ENCODE data around the gene PCSK7.

Gene PCSK7

GRCh38 chr11:117181586-117182550 is 50.0 kb downstream of the PCSK7 start:
- no peak for DNase-seq (ENCODE audit: low read depth)

- peak; percentile 65 for DNase-seq (ENCODE audit: low read depth)
Observed at GRCh38 chr11:117180661-117181585, 51.0 kb downstream of the PCSK7 start.

DNA sequence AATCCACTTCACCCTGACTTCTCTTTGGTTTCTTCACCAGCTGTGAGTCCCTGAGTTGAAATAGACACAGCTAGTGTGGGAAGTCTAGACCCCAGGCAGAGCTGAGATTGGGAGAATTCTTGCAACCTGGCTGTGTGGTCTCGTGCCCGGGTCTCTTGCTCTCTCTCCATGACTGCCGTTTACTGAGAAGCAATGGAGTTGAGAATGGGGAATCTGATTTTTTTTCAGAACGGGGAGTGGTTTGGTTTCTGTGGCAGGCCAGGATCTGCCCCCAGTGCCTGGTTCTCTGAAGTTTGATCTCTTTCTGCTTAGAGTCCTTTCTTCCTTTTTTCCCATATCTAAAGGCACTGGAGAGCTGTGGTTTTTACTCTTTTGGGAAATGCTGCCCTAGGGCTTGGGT is 51.9 kb downstream of the PCSK7 start:
- DNase-seq (ENCODE audit: low read depth) = no peak

- no peak for DNase-seq (ENCODE audit: low read depth)
Observed at GRCh38 chr11:117179048-117179999, 52.5 kb downstream of the PCSK7 start.

DNA sequence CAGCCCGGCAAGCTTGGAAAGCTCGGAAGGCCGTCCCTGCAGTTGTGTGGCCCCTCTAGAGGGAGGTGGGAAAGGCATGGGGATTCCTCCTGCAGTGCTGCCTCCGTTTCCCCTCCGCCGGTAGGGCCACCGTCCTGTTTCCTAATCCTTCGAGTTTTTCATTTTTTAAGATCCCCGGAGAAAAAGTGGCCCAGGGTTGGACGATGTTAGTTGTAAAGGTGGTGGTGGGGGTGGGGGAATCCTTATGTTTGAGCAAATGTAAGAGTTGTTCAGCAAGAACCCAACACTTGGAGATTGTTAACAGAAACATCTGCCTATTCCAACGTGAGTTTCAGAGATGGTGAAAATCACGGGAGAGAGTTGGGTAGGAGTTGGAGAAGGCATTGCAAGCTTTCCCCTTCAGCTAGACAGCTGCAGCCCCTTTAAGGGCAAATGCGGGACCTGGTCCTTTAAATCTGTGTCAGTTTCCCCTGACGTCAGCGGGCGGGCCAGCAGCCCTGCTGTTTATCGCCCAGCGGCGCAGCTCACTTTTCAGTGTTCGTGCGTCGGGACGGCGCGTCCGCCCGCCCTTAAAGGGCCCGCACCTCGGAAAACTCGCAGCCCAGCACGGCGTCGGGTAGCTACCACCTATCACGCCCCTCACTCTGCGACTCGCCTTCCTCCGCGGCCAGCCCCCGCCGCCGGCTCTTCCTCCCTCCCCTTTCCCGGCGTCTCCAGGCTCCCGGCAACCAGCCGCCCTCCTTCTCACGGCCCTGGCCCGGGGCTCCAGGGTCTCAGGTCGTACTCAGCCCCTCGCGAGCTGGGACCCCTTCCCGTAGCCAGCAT is 53.5 kb downstream of the PCSK7 start, which contains the start of gene SIDT2:
Gene SIDT2 (plus strand): TSS at position 534 of the 825 bp plus-strand sequence. CDS start 521 bp downstream, outside the sequence.
- DNase-seq (ENCODE audit: low read depth) = peak; percentile 79

DNA sequence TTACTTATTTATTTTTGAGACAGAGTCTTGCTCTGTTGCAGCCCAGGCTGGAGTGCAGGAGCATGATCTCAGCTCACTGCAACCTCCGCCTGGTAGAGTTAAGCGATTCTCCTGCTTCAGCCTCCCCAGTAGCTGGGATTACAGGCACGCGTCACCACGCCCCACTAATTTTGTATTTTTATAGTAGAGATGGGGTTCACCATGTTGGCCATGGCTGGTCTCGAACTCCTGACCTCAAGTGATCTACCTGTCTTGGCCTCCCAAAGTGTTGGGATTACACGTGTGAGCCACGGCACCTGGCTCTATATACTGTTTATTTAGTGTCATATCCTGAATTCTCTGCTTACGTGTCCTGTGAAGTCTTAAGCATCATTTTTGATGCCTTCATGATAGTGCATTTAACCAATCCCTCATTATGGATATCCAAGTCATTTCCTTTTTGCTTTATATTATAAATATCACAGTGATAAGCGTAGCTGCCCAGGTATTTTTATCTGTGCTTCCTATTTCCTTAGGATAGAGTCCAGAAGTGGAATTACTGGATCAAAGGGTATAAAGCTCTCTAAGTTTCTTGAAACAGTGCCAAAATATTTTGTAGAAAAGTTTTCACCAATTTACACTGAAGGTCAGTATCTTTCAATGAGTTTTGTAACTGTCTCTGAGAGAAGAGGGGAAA is 54.2 kb downstream of the PCSK7 start:
- no peak for DNase-seq (ENCODE audit: low read depth)

GRCh38 chr11:117176186-117176585 is 55.7 kb downstream of the PCSK7 start:
- no peak for DNase-seq (ENCODE audit: low read depth)

- DNase-seq (ENCODE audit: low read depth) = no peak
Observed at GRCh38 chr11:117175781-117176180, 56.1 kb downstream of the PCSK7 start.

DNA sequence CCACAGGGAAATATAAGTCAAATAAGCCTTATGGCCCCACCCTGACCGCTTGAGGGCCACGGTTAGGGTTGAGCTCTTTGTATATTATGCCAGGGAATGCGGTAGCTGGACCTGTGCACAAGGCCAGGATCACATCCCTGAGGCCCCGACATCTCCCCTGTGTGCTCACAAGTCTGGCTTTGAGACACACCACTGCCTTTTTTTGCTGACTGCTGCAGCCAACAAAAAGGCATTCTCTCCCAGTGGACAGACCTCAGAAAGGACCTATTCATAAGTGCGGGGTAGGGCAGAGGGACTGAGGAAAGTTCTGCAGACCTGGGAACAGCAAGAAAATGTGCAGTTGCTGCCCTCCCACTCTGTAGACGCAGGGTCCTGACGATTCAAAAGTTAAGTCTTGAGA is 56.8 kb downstream of the PCSK7 start:
- no peak for DNase-seq (ENCODE audit: low read depth)

- DNase-seq (ENCODE audit: low read depth) = no peak
Observed at GRCh38 chr11:117172724-117173421, 59.0 kb downstream of the PCSK7 start.

DNA sequence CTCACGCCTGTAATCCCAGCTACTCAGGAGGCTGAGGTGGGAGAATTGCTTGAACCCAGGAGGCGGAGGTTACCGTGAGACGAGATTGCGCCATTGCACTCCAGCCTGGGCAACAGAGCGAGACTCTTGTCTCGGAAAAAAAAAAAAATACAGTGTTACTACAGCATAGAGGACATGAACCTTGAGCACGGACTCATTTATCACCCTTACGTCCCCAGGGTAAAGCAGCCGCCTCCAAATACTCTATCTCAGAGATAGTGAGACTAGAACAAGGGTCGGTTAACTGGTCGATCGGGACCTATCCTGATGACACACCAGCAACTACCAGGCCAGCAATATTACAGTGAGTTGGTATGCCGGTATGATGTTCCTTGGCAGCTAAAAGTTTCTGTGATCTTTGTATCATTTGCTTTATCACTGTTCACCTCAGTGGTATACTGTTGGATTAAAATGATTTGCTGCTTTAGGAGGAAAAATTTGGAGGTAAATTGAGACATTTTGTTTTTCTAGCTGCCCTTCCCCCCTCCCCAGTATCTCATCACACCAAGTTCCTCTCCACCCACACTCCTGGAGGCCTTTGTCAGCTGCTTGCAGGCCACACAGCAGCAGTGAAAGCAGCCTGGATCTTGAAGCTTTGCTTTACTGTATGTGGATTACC is 60.3 kb downstream of the PCSK7 start:
- DNase-seq (ENCODE audit: low read depth) = no peak

GRCh38 chr11:117171007-117171403 is 60.9 kb downstream of the PCSK7 start:
- DNase-seq (ENCODE audit: low read depth) = no peak

DNA sequence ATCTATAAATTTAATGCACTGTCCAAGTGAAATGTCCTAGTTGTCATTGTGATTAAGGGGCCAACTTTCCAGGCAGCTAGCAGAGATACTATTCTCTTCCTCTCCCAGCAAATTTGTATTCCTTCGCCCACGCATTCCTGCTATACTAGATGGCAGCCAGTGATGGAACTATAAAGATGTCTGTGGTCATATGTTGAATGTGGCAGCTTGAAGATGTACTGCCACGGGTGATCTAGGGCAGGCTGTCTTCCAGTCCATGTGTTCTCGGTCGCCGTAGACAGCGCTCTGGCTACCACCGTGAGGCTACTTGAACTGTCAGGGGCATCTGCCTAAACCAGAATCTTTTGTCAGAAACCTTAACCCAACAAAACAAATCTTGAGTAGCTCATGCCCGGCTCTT is 61.7 kb downstream of the PCSK7 start:
- DNase-seq (ENCODE audit: low read depth) = no peak

GRCh38 chr11:117169736-117170135 is 62.1 kb downstream of the PCSK7 start:
- no peak for DNase-seq (ENCODE audit: low read depth)

DNA sequence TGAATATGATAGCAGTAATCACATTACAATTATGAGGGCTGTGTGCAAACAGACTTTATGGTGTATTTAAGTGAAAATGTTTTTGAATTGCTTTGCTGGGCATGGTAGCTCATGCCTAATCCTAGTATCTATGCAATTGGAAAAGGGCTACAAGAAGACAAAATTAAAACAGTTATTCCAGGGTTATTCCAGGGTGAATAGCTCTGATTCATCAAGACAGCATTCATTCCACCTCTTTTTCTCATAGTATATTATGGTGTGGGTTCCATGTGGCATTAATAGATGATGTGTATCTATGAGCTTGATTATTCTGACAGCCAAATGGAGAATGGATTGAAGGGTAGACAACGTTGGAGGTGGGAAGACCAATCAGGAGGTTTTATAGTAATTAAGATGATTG is 65.4 kb downstream of the PCSK7 start:
- no peak for DNase-seq (ENCODE audit: low read depth)

DNA sequence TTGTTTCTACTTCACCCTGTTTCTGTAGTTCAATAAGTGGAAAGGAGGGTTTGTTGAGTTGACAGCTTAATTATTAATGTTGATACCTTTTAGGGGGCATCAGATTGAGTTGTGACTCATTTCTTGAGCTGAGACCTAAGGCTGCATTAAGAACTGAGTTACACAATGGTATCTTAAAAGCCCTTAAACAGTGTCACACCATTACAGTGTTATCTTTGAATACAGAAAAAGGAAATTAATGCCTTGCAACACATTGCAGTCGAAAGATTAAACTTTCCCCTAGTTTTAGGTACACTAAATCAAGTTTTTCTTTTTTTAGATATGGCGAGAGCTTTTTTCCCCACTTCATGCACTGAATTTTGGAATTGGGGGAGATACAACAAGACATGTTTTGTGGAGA is 71.0 kb downstream of the PCSK7 start:
- no peak for DNase-seq (ENCODE audit: low read depth)

DNA sequence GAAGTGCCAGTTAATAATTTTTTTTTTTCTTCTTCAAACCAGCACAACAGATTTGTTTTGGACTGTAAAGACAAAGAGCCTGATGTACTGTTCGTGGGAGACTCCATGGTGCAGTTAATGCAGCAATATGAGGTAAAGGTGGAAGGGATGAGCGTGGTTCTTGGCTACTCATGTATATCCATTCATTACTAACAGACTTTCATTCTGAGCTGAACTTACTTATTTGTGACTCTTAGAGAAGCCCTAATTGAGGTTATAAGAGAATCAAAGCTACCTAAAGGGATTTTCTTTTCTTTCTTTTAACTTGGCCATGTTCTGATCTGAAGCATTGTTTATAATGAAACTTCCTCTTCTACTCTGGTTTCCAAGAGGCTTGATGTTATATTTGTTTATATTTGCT is 72.0 kb downstream of the PCSK7 start:
- DNase-seq (ENCODE audit: low read depth) = no peak

DNA sequence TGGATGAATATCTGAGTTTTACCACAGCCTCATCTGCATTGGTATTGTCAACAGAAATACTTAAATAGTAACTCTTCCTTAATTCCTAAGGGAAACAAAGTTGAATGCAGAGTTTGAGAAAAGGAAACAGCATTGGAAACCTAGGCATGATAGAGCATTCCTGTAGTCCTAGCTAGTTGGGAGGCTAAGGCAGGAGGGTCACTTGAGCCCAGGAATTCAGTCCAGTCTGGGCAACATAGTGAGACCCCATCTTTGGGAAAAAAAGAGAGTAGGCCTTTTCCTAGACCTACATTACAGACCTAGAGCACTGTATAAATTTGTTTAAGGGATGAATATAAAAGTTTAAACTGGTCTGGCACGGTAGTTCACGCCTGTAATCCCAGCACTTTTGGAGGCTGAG is 74.4 kb downstream of the PCSK7 start:
- no peak for DNase-seq (ENCODE audit: low read depth)

DNA sequence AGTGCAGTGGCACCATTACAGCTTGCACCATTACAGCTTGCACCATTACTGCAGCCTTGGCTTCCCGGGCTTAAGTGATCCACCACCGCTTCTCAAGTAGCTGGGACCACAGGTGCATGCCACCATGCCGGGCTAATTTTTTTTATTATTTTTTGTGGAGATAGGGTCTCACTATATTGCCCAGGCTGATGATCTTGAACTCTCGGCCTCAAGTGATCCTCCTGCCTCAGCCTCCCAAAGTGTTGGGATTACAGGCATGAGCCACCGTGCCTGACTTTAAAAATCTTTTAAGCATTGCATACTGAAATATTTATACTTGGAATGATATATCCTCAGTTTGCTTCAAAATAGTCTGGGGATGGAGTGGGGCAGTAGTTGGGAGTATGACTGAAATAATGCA is 77.4 kb downstream of the PCSK7 start:
- no peak for DNase-seq (ENCODE audit: low read depth)

Measured in fibroblast of the conjunctiva (primary cell).